ENCODE measurements around the gene MIPOL1. TPM values are rescaled to one million over a fixed set of nuclear protein-coding genes. Genes with fewer than 3 reads are reported as not detected.

MIPOL1 gene
- total RNA-seq, 1 donor from 2014 or later: 12.1 TPM

- Mint-ChIP-seq H3K4me3 (ENCODE audit: unreplicated experiment) (peak overlapping the region; percentile 54), H3K27ac (ENCODE audit: unreplicated experiment) (no peak overlapping the region), H3K36me3 (ENCODE audit: low read depth, unreplicated experiment) (peaks cover 7% of the 10 kb centered on the region), H3K9me3 (ENCODE audit: unreplicated experiment) (no peaks in the 10 kb centered on the region), H3K4me1 (ENCODE audit: unreplicated experiment) (peaks cover 20% of the 10 kb centered on the region), H3K27me3 (ENCODE audit: unreplicated experiment) (peaks cover 32% of the 10 kb centered on the region)
- TF ChIP-seq, protein P1, sequence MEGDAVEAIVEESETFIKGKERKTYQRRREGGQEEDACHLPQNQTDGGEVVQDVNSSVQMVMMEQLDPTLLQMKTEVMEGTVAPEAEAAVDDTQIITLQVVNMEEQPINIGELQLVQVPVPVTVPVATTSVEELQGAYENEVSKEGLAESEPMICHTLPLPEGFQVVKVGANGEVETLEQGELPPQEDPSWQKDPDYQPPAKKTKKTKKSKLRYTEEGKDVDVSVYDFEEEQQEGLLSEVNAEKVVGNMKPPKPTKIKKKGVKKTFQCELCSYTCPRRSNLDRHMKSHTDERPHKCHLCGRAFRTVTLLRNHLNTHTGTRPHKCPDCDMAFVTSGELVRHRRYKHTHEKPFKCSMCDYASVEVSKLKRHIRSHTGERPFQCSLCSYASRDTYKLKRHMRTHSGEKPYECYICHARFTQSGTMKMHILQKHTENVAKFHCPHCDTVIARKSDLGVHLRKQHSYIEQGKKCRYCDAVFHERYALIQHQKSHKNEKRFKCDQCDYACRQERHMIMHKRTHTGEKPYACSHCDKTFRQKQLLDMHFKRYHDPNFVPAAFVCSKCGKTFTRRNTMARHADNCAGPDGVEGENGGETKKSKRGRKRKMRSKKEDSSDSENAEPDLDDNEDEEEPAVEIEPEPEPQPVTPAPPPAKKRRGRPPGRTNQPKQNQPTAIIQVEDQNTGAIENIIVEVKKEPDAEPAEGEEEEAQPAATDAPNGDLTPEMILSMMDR (IDR thresholded peaks at IDR 0.05; ENCODE audit: unreplicated experiment): no peak
- no peak for DNase-seq (ENCODE audit: low spot score)
These were observed 391.4 kb downstream of the MIPOL1 start for GRCh38 chr14:37588956-37589714.

GRCh38 chr14:37589715-37590427 lies 392.1 kb downstream of the MIPOL1 start:
- no peak for DNase-seq (ENCODE audit: low spot score)
- Mint-ChIP-seq H3K27me3 (ENCODE audit: unreplicated experiment) (peaks cover 33% of the 10 kb centered on the region), H3K4me3 (ENCODE audit: unreplicated experiment) (no peak overlapping the region), H3K27ac (ENCODE audit: unreplicated experiment) (no peak overlapping the region), H3K36me3 (ENCODE audit: low read depth, unreplicated experiment) (peaks cover 9% of the 10 kb centered on the region), H3K9me3 (ENCODE audit: unreplicated experiment) (no peaks in the 10 kb centered on the region), H3K4me1 (ENCODE audit: unreplicated experiment) (peaks cover 22% of the 10 kb centered on the region)
- TF ChIP-seq, protein P1 (IDR thresholded peaks at IDR 0.05; ENCODE audit: unreplicated experiment): no peak

GRCh38 chr14:37590428-37591139 lies 392.8 kb downstream of the MIPOL1 start:
- Mint-ChIP-seq H3K4me1 (ENCODE audit: unreplicated experiment) (peaks cover 23% of the 10 kb centered on the region), H3K27me3 (ENCODE audit: unreplicated experiment) (peaks cover 29% of the 10 kb centered on the region), H3K9me3 (ENCODE audit: unreplicated experiment) (no peaks in the 10 kb centered on the region), H3K27ac (ENCODE audit: unreplicated experiment) (peak overlapping the region; percentile 26), H3K4me3 (ENCODE audit: unreplicated experiment) (no peak overlapping the region), H3K36me3 (ENCODE audit: low read depth, unreplicated experiment) (peaks cover 9% of the 10 kb centered on the region)
- DNase-seq (ENCODE audit: low spot score): no peak
- TF ChIP-seq, protein P1 (IDR thresholded peaks at IDR 0.05; ENCODE audit: unreplicated experiment): no peak

GRCh38 chr14:37591311-37591940 lies 393.7 kb downstream of the MIPOL1 start:
- TF ChIP-seq, protein P1 (IDR thresholded peaks at IDR 0.05; ENCODE audit: unreplicated experiment): peak; percentile 22
- H3K27ac Mint-ChIP-seq (ENCODE audit: unreplicated experiment): peak overlapping the region; percentile 26
- no peaks in the 10 kb centered on the region for H3K9me3 Mint-ChIP-seq (ENCODE audit: unreplicated experiment)
- no peak overlapping the region for H3K4me3 Mint-ChIP-seq (ENCODE audit: unreplicated experiment)
- peaks cover 32% of the 10 kb centered on the region for H3K27me3 Mint-ChIP-seq (ENCODE audit: unreplicated experiment)
- peaks cover 9% of the 10 kb centered on the region for H3K36me3 Mint-ChIP-seq (ENCODE audit: low read depth, unreplicated experiment)
- DNase-seq (ENCODE audit: low spot score): peak; percentile 50
- H3K4me1 Mint-ChIP-seq (ENCODE audit: unreplicated experiment): peaks cover 28% of the 10 kb centered on the region
